HepG2 (cell line): ENCODE results near the gene PCBP1. TPM values are rescaled to one million over a fixed set of nuclear protein-coding genes. Genes with fewer than 3 reads are reported as not detected.

ENCODE experiments used
- ARNTL ChIP-seq: sonication (generic); formaldehyde crosslinking; IDR thresholded peaks from 2 replicates; pipeline ENCODE4 v1.4.0; 2020; ENCODE audit warnings: mild to moderate bottlenecking, missing genetic modification reagents
- ATRX ChIP-seq: sonication (generic); formaldehyde crosslinking; IDR thresholded peaks from 2 replicates; pipeline ENCODE4 v1.4.0; 2020; ENCODE audit warnings: missing genetic modification reagents, borderline replicate concordance
- HMG20B ChIP-seq: conservative IDR thresholded peaks from 2 replicates; pipeline ENCODE4 v1.6.1; 2016; ENCODE audit warnings: missing genetic modification reagents, missing compliant biosample characterization
- HOXA5 ChIP-seq: sonication (generic); formaldehyde crosslinking; IDR thresholded peaks from 2 replicates; pipeline ENCODE4 v1.4.0; 2020; ENCODE audit warnings: missing genetic modification reagents
- KLF15 ChIP-seq: sonication (generic); formaldehyde crosslinking; IDR thresholded peaks from 2 replicates; pipeline ENCODE4 v1.8.1; 2023; ENCODE audit warnings: borderline replicate concordance, mild to moderate bottlenecking, inconsistent platforms, missing genetic modification reagents, mixed read lengths
- MTA3 ChIP-seq: sonication (generic); formaldehyde crosslinking; IDR thresholded peaks from 2 replicates; pipeline ENCODE4 v1.4.0; 2020; ENCODE audit warnings: missing genetic modification reagents
- NR2C2 ChIP-seq: sonication (generic); formaldehyde crosslinking; IDR thresholded peaks from 2 replicates; pipeline ENCODE4 v1.4.0; 2020; ENCODE audit warnings: missing genetic modification reagents, mild to moderate bottlenecking, moderate library complexity, borderline replicate concordance
- RFX3 ChIP-seq: IDR thresholded peaks from 2 replicates; pipeline ENCODE4 v1.6.1; 2016; ENCODE audit warnings: missing biosample characterization, missing genetic modification reagents
- SETDB1 ChIP-seq: sonication (generic); formaldehyde crosslinking; IDR thresholded peaks from 2 replicates; pipeline ENCODE4 v1.5.1; 2020; ENCODE audit warnings: missing genetic modification reagents, mild to moderate bottlenecking, borderline replicate concordance
- ZC3H4 ChIP-seq: sonication (generic); formaldehyde crosslinking; IDR thresholded peaks from 2 replicates; pipeline ENCODE4 v1.4.0; 2020; ENCODE audit warnings: missing genetic modification reagents, borderline replicate concordance
- ZNF101 ChIP-seq: sonication (generic); formaldehyde crosslinking; IDR thresholded peaks from 2 replicates; pipeline ENCODE4 v1.4.0; 2020; ENCODE audit warnings: mild to moderate bottlenecking, low read depth, missing genetic modification reagents, borderline replicate concordance
- ZNF484 ChIP-seq: sonication (generic); formaldehyde crosslinking; IDR thresholded peaks from 2 replicates; pipeline ENCODE4 v1.5.1; 2020; ENCODE audit warnings: mild to moderate bottlenecking, low read depth, missing genetic modification reagents, borderline replicate concordance
- ZNF790 ChIP-seq: sonication (generic); formaldehyde crosslinking; IDR thresholded peaks from 2 replicates; pipeline ENCODE4 v1.8.0; 2022; ENCODE audit warnings: missing genetic modification reagents, mild to moderate bottlenecking, borderline replicate concordance
- ZSCAN30 ChIP-seq: sonication (generic); formaldehyde crosslinking; IDR thresholded peaks from 2 replicates; pipeline ENCODE4 v1.5.0; 2020; ENCODE audit warnings: mild to moderate bottlenecking, missing genetic modification reagents
- polyA plus RNA-seq, 8 experiments: library from polyadenylated mRNA; depleted of rRNA in 3 of 8; stranded (reverse) in 7 of 8; unstranded in 1 of 8; fragments of >200 nt; fragmentation: Illumina TruSeq in 4 of 8; extraction: Trizol in 4 of 8; gene quantifications; 2 replicates each; pipeline versions ENCODE4 v1.2.1 to v1.2.3, GENCODE V29; 2011 to 2016; ENCODE audit warnings: low read depth in 4 of 8, missing spikeins in 1 of 8, mixed read lengths in 1 of 8; ENCODE audit not compliant: insufficient read depth in 1 of 8
- total RNA-seq, 5 experiments: library from RNA; depleted of rRNA; stranded (reverse); fragments of >200 nt; fragmentation: Illumina TruSeq; extraction: Trizol; gene quantifications; 2 replicates each; pipeline ENCODE4 v1.2.3, GENCODE V29; 2016; ENCODE audit warnings: low read depth in 1 of 5
- TF ChIP-seq, protein P1 (sequence below): sonication (generic); formaldehyde crosslinking; IDR thresholded peaks from 2 replicates; pipeline ENCODE4 v1.4.0; 2020; ENCODE audit warnings: low read depth, missing genetic modification reagents
- TF ChIP-seq, protein P2 (sequence below): IDR thresholded peaks from 2 replicates; pipeline ENCODE4 v1.6.1; 2016; ENCODE audit warnings: control low read depth
- TF ChIP-seq, protein P3 (sequence below): sonication (generic); formaldehyde crosslinking; IDR thresholded peaks from 2 replicates; pipeline ENCODE4 v1.5.1; 2020; ENCODE audit warnings: mild to moderate bottlenecking, missing genetic modification reagents
- TF ChIP-seq, protein P4 (sequence below): sonication (generic); formaldehyde crosslinking; IDR thresholded peaks from 2 replicates; pipeline ENCODE4 v1.5.0; 2020; ENCODE audit warnings: missing genetic modification reagents
- TF ChIP-seq, protein P5 (sequence below): IDR thresholded peaks from 2 replicates; pipeline ENCODE4 v1.6.1; 2016; ENCODE audit warnings: mild to moderate bottlenecking, missing biosample characterization, missing genetic modification reagents

PCBP1 gene
- total and polyA plus RNA-seq, 2 of the 13 experiments (the other 11 are each of a cell fraction or from before 2014, with no cell fraction given) = 32.0 to 137 TPM

DNA sequence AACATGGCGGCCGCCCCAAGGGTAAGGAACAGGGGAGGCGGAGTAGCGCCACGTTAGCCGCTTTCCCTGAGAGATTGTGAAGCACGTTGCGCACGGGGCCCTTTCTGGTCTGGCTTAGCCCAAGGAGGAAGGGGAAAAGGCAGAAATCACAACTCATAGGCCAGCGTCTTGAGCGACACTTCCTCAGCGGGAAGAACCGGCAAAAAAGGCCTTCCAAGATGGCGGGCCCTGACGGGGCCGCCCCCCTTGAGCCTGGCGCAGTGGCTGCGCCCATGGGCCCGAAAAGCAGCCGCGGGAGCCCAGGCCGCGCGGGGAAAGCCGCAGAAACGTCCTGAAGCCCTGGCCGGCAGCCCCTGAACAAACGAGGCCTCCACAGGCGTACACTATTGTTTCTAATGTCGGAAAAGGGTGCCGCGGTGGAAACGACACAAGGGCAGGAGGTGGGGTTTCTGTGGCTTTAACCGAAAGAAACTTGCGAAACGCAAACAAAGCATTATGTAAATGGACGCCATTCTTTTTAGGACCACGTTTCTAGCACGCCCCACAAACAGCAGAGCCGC is 919 bp upstream of the PCBP1 start (continued):
- TF ChIP-seq KLF15 (CRISPR knock-in tag) (no peak), MTA3 (CRISPR knock-in tag) (peak; percentile 85; the same call in 1 of the 2 replicates), SETDB1 (CRISPR knock-in tag) (0 out of 2 replicates have a peak, but pooled peaks have one; percentile 15), ZNF101 (peak; percentile 77; the same call in 1 of the 2 replicates), NR2C2 (CRISPR knock-in tag) (no peak), ZNF484 (CRISPR knock-in tag) (no peak; the same call in 1 of the 2 replicates), ZSCAN30 (CRISPR knock-in tag) (peak; percentile 95), ZNF790 (CRISPR knock-in tag) (peak; percentile 68; the same call in 1 of the 2 replicates), HOXA5 (CRISPR knock-in tag) (peak; percentile 96), HMG20B (CRISPR knock-in tag) (peak; percentile 7; the same call in 1 of the 2 replicates), ARNTL (CRISPR knock-in tag) (peak; percentile 85), ZC3H4 (peak; percentile 98; the same call in 1 of the 2 replicates), ATRX (CRISPR knock-in tag) (no peak), RFX3 (CRISPR knock-in tag) (peak; percentile 35; the same call in 1 of the 2 replicates)
- TF ChIP-seq, protein P1, sequence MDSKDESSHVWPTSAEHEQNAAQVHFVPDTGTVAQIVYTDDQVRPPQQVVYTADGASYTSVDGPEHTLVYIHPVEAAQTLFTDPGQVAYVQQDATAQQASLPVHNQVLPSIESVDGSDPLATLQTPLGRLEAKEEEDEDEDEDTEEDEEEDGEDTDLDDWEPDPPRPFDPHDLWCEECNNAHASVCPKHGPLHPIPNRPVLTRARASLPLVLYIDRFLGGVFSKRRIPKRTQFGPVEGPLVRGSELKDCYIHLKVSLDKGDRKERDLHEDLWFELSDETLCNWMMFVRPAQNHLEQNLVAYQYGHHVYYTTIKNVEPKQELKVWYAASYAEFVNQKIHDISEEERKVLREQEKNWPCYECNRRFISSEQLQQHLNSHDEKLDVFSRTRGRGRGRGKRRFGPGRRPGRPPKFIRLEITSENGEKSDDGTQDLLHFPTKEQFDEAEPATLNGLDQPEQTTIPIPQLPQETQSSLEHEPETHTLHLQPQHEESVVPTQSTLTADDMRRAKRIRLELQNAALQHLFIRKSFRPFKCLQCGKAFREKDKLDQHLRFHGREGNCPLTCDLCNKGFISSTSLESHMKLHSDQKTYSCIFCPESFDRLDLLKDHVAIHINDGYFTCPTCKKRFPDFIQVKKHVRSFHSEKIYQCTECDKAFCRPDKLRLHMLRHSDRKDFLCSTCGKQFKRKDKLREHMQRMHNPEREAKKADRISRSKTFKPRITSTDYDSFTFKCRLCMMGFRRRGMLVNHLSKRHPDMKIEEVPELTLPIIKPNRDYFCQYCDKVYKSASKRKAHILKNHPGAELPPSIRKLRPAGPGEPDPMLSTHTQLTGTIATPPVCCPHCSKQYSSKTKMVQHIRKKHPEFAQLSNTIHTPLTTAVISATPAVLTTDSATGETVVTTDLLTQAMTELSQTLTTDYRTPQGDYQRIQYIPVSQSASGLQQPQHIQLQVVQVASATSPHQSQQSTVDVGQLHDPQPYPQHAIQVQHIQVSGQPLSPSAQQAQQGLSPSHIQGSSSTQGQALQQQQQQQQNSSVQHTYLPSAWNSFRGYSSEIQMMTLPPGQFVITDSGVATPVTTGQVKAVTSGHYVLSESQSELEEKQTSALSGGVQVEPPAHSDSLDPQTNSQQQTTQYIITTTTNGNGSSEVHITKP (CRISPR knock-in tag) = peak; percentile 84
- TF ChIP-seq, protein P2, sequence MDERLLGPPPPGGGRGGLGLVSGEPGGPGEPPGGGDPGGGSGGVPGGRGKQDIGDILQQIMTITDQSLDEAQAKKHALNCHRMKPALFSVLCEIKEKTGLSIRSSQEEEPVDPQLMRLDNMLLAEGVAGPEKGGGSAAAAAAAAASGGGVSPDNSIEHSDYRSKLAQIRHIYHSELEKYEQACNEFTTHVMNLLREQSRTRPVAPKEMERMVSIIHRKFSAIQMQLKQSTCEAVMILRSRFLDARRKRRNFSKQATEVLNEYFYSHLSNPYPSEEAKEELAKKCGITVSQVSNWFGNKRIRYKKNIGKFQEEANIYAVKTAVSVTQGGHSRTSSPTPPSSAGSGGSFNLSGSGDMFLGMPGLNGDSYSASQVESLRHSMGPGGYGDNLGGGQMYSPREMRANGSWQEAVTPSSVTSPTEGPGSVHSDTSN (CRISPR knock-in tag) = no peak
- TF ChIP-seq, protein P3, sequence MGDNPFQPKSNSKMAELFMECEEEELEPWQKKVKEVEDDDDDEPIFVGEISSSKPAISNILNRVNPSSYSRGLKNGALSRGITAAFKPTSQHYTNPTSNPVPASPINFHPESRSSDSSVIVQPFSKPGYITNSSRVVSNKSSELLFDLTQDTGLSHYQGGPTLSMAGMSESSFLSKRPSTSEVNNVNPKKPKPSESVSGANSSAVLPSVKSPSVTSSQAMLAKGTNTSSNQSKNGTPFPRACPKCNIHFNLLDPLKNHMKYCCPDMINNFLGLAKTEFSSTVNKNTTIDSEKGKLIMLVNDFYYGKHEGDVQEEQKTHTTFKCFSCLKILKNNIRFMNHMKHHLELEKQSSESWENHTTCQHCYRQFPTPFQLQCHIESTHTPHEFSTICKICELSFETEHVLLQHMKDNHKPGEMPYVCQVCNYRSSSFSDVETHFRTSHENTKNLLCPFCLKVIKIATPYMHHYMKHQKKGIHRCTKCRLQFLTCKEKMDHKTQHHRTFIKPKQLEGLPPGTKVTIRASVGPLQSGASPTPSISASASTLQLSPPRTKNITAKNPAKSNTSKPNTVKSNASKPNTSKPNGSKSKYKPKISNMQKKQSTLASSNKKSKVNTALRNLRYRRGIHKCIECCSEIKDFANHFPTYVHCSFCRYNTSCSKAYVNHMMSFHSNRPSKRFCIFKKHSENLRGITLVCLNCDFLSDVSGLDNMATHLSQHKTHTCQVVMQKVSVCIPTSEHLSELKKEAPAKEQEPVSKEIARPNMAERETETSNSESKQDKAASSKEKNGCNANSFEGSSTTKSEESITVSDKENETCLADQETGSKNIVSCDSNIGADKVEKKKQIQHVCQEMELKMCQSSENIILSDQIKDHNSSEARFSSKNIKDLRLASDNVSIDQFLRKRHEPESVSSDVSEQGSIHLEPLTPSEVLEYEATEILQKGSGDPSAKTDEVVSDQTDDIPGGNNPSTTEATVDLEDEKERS (CRISPR knock-in tag) = peak; percentile 94
- TF ChIP-seq, protein P4, sequence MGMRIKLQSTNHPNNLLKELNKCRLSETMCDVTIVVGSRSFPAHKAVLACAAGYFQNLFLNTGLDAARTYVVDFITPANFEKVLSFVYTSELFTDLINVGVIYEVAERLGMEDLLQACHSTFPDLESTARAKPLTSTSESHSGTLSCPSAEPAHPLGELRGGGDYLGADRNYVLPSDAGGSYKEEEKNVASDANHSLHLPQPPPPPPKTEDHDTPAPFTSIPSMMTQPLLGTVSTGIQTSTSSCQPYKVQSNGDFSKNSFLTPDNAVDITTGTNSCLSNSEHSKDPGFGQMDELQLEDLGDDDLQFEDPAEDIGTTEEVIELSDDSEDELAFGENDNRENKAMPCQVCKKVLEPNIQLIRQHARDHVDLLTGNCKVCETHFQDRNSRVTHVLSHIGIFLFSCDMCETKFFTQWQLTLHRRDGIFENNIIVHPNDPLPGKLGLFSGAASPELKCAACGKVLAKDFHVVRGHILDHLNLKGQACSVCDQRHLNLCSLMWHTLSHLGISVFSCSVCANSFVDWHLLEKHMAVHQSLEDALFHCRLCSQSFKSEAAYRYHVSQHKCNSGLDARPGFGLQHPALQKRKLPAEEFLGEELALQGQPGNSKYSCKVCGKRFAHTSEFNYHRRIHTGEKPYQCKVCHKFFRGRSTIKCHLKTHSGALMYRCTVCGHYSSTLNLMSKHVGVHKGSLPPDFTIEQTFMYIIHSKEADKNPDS = no peak
- TF ChIP-seq, protein P5, sequence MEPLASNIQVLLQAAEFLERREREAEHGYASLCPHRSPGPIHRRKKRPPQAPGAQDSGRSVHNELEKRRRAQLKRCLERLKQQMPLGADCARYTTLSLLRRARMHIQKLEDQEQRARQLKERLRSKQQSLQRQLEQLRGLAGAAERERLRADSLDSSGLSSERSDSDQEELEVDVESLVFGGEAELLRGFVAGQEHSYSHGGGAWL = peak; percentile 90
